Chondrocyte (in vitro differentiated cells): ENCODE results near the gene TXNDC2. TPM values are rescaled to one million over a fixed set of nuclear protein-coding genes. Genes with fewer than 3 reads are reported as not detected.
"Not testable (repeated sequence)": the region's sequence is repeated elsewhere in the genome, so short reads cannot be mapped to it uniquely, and the experiment has no call there.

ENCODE experiments used
- DNase-seq: peaks from one replicate; pipeline ENCODE4 v3.0.0; 2021; ENCODE audit warnings: mixed read lengths, low spot score
- H3K27ac Mint-ChIP-seq: one replicate; pipeline ENCODE4 v1.8.0; 2021; ENCODE audit warnings: mild to moderate bottlenecking, moderate library complexity, mixed read lengths; ENCODE audit not compliant: unreplicated experiment
- H3K27me3 Mint-ChIP-seq: 2 replicates; pipeline ENCODE4 v1.8.0; 2021; ENCODE audit warnings: low read depth, mixed read lengths
- H3K36me3 Mint-ChIP-seq: 2 replicates; pipeline ENCODE4 v1.8.0; 2021; ENCODE audit warnings: low read depth, mixed read lengths
- H3K4me1 Mint-ChIP-seq: 2 replicates; pipeline ENCODE4 v1.8.0; 2021; ENCODE audit warnings: low read depth, mild to moderate bottlenecking, mixed read lengths
- H3K4me3 Mint-ChIP-seq: one replicate; pipeline ENCODE4 v1.8.0; 2021; ENCODE audit warnings: mild to moderate bottlenecking, moderate library complexity, mixed read lengths; ENCODE audit not compliant: unreplicated experiment
- H3K9me3 Mint-ChIP-seq: 2 replicates; pipeline ENCODE4 v1.8.0; 2021; ENCODE audit warnings: low read depth, mixed read lengths
- total RNA-seq: library from RNA; stranded (reverse); gene quantifications from 3 replicates; pipeline ENCODE4 v1.2.1, GENCODE V29; 2021
- TF ChIP-seq, protein P1 (sequence below): fragments of 200-600 bp; sonication (generic); IDR thresholded peaks from 2 replicates; pipeline ENCODE4 v1.5.0; 2021; ENCODE audit warnings: antibody characterized with exemption, mild to moderate bottlenecking, moderate library complexity

The TXNDC2 gene
- total RNA-seq, 1 donor from 2014 or later, result 0.17 TPM

DNA sequence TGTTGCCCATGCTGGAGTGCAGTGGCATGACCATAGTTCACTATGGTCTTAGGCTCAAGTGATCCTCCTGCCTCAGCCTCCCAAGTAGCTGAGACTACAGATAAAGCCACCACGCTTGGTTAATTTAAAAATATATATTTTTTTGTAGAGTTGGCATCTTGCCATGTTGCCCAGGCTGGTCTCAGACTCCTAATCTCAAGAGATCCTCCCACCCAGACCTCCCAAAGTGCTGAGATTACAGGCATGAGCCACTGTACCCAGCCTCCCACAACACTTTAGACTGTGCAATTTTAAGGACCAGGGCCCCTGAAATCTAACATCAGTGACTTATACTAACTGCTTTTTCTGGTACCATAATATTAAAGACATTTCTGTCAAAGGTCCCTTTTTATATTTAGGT, 5.2 kb downstream of the TXNDC2 start:
- no peaks in the 10 kb centered on the region for H3K36me3 Mint-ChIP-seq
- TF ChIP-seq, protein P1, sequence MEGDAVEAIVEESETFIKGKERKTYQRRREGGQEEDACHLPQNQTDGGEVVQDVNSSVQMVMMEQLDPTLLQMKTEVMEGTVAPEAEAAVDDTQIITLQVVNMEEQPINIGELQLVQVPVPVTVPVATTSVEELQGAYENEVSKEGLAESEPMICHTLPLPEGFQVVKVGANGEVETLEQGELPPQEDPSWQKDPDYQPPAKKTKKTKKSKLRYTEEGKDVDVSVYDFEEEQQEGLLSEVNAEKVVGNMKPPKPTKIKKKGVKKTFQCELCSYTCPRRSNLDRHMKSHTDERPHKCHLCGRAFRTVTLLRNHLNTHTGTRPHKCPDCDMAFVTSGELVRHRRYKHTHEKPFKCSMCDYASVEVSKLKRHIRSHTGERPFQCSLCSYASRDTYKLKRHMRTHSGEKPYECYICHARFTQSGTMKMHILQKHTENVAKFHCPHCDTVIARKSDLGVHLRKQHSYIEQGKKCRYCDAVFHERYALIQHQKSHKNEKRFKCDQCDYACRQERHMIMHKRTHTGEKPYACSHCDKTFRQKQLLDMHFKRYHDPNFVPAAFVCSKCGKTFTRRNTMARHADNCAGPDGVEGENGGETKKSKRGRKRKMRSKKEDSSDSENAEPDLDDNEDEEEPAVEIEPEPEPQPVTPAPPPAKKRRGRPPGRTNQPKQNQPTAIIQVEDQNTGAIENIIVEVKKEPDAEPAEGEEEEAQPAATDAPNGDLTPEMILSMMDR, result no peak
- no peak for DNase-seq
- H3K4me1 Mint-ChIP-seq, result peaks cover 5% of the 10 kb centered on the region
- no peak overlapping the region for H3K4me3 Mint-ChIP-seq
- H3K27ac Mint-ChIP-seq, result no peak overlapping the region
- no peaks in the 10 kb centered on the region for H3K9me3 Mint-ChIP-seq
- no peaks in the 10 kb centered on the region for H3K27me3 Mint-ChIP-seq

DNA sequence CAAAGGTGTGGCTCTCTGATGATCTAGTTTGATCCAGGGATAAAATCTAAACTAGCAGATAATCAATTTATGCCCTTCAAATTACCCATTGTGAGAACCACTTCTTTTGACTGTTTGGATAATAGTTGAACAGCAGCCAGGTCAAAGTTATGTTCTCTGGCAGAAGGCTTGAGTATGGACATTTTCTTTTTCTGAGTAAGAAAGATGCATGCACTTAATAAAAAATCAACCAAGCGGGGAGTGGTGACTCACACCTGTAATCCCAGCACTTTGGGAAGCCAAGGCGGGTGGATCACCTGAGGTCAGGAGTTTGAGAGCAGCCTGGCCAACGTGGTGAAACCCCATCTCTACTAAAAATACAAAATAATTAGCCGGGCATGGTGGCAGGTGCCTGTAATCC, 5.7 kb downstream of the TXNDC2 start:
- H3K27ac Mint-ChIP-seq, H3K4me1 Mint-ChIP-seq, H3K36me3 Mint-ChIP-seq, DNase-seq, H3K27me3 Mint-ChIP-seq, H3K4me3 Mint-ChIP-seq, H3K9me3 Mint-ChIP-seq: not testable (repeated sequence)

DNA sequence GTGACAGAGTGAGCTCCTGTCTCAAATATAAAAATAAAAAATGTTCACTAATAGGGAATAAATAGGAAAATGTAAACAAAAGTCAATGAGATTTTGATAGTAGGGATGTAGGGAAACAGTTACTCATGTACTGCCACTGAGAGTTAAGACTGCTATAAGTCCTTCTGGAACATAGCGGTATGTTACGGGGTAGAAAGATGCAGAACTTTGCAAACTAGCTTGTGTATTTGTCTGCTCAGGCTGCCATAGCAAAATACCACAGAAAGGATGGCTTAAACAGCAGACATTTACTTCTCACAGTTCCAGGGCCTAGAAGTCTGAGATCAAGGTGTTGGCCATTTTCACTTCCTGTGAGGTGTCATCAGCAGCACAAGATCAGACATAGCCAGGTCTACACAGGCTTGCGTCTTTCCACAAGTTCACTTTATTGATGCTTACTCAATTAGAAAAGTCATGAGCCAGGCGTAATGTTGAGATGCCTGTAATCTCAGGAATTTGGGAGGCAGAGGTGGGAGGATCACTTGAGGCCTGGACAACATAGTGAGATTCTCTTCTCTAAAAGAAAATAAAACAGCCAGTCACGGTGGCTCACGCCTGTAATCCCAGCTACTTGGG, 8.8 kb downstream of the TXNDC2 start:
- H3K27me3 Mint-ChIP-seq, result no peaks in the 10 kb centered on the region
- TF ChIP-seq, protein P1, result no peak
- peaks cover 12% of the 10 kb centered on the region for H3K4me1 Mint-ChIP-seq
- H3K27ac Mint-ChIP-seq, result no peak overlapping the region
- no peak for DNase-seq
- no peaks in the 10 kb centered on the region for H3K9me3 Mint-ChIP-seq
- H3K36me3 Mint-ChIP-seq, result no peaks in the 10 kb centered on the region
- no peak overlapping the region for H3K4me3 Mint-ChIP-seq

DNA sequence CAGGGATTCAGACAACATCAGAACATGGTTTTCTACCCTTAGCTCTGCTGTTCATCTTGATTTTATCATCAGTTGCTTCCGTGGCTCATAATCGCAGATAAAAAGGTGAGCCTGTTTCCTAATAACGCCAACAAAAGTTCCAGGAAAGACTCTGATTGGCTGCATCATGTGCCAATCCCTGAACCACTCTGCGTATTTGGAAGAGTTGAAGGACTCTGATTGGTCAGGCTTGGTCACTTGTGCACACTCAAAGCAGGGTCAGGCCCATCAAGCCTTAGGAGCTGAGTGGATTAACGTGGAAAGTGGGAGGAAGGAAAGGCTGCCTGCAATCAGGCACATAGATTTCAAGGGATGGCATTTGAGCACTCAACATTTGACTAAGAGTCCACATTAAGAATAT, 11.4 kb downstream of the TXNDC2 start:
- TF ChIP-seq, protein P1, result no peak
- H3K27me3 Mint-ChIP-seq, result no peaks in the 10 kb centered on the region
- H3K4me3 Mint-ChIP-seq, result no peak overlapping the region

DNA sequence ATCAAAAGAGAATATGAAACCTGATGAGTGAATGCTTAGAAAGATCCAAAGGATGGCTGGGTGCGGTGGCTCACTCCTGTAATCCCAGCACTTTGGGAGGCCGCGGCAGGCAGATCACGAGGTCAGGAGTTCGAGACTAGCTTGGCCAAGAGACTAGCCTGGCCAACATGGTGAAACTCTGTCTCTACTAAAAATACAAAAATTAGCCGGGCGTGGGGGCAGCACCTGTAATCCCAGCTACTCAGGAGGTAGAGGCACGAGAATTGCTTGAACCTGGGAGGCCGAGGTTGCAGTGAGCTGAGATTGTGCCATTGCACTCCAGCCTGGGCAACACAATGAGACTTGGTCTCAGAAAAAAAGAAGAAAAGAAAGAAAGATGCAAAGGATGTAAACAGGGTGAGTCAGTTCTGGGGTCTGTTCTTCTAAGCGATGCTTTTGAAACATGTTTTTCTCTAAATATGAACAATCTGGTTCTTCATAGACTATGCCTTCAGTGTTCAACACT, 12.1 kb downstream of the TXNDC2 start:
- not testable (repeated sequence) for H3K27ac Mint-ChIP-seq, H3K27me3 Mint-ChIP-seq, DNase-seq, H3K4me3 Mint-ChIP-seq, H3K36me3 Mint-ChIP-seq, H3K9me3 Mint-ChIP-seq
- H3K4me1 Mint-ChIP-seq, result peaks cover 11% of the 10 kb centered on the region

More for the DNA sequence above, 11.4 kb downstream of the TXNDC2 start:
- DNase-seq, result no peak
- H3K27ac Mint-ChIP-seq, result no peak overlapping the region
- peaks cover 11% of the 10 kb centered on the region for H3K4me1 Mint-ChIP-seq
- H3K9me3 Mint-ChIP-seq, result no peaks in the 10 kb centered on the region
- no peaks in the 10 kb centered on the region for H3K36me3 Mint-ChIP-seq

DNA sequence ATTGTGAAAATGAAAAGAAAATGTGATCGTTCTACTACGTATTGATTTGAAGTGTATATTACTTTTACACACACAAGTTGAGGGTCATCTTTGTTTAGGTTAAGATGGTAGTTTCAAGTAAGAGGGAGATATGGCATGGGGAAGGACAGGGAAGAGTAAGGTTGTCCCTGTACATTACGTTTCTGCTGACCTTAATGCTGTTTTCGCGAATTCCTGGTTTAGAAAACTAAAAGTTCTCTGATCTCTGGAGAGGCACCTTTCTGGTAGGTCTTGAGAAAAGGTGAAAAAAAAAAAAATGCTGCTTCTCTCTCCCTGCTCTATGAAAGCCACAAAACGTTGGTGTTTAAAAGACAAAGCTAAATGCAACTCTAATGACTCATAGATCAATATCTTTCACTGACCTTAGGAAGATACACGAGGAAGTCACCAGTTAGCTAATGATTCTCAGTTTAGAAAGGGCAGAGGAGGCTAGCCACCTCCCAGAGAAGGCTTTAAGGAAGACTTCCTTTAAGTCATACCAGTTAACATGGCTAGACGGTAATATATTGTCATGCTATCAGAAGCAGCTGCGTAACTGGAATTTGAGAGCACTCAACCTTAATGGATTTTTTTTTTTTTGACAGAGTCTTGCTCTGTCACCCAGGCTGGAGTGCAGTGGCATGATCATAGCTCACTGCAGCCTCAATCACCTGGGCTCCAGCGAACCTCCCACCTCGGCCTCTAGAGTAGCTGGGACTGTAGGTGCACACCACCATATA, 13.2 kb downstream of the TXNDC2 start:
- H3K9me3 Mint-ChIP-seq, result no peaks in the 10 kb centered on the region
- no peak overlapping the region for H3K4me3 Mint-ChIP-seq
- DNase-seq, result no peak
- no peaks in the 10 kb centered on the region for H3K36me3 Mint-ChIP-seq
- TF ChIP-seq, protein P1, result no peak
- H3K27ac Mint-ChIP-seq, result no peak overlapping the region
- no peaks in the 10 kb centered on the region for H3K27me3 Mint-ChIP-seq
- H3K4me1 Mint-ChIP-seq, result peaks cover 11% of the 10 kb centered on the region

DNA sequence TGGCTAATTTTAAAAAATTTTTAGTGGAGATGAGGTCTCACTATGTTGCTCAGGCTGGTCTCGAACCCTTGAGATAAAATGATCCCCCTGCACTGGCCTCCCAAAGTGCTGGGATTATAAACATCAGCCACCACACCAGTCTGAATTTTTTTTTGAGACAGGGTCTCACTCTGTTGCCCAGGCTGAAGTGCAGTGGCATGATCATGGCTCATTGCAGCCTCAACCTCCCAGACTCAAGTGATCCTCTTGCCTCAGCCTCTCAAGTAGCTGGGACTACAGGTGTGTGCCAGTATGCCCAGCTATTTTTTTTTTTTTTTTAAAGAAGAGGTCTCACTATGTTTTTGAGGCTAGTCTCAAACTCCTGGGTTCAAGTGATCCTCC, 13.8 kb downstream of the TXNDC2 start:
- H3K4me3 Mint-ChIP-seq, H3K27ac Mint-ChIP-seq, H3K36me3 Mint-ChIP-seq, H3K9me3 Mint-ChIP-seq, H3K27me3 Mint-ChIP-seq, DNase-seq: not testable (repeated sequence)
- peaks cover 11% of the 10 kb centered on the region for H3K4me1 Mint-ChIP-seq
